Neural cell (in vitro differentiated cells): ENCODE data around the gene ST6GALNAC3. TPM values are rescaled to one million over a fixed set of nuclear protein-coding genes. Genes with fewer than 3 reads are reported as not detected.

Experiments
- H2AFZ ChIP-seq: fragments of 200-600, 300-800 bp; sonication (generic), shearing (Covaris generic); 2 replicates; pipeline ENCODE4 v1.6.0; 2014; ENCODE audit warnings: low read depth, mild to moderate bottlenecking, antibody characterized with exemption, low read length, moderate library complexity
- H3F3A ChIP-seq: fragments of 200-600 bp; shearing (Covaris generic); 2 replicates; pipeline ENCODE4 v1.6.1; 2016; ENCODE audit warnings: mild to moderate bottlenecking, moderate library complexity, mixed read lengths, antibody characterized with exemption, low read length; ENCODE audit not compliant: insufficient read depth, poor library complexity, severe bottlenecking
- H3K27ac ChIP-seq: fragments of 200-600, 300-800 bp; sonication (generic), shearing (Covaris generic); 2 replicates; pipeline ENCODE4 v1.5.1; 2014; ENCODE audit warnings: mild to moderate bottlenecking, low read length, moderate library complexity
- H3K27me3 ChIP-seq: fragments of 300-800, 200-600 bp; sonication (generic), shearing (Covaris generic); 2 replicates; pipeline ENCODE4 v1.6.0; 2014; ENCODE audit warnings: mild to moderate bottlenecking, low read depth, low read length, moderate library complexity; ENCODE audit not compliant: insufficient read depth
- H3K36me3 ChIP-seq: fragments of 300-800, 200-600 bp; sonication (generic), shearing (Covaris generic); 2 replicates; pipeline ENCODE4 v1.5.1; 2014; ENCODE audit warnings: mild to moderate bottlenecking, antibody characterized with exemption, low read length, moderate library complexity; ENCODE audit not compliant: insufficient read depth
- H3K4me2 ChIP-seq: fragments of 300-800, 200-600 bp; sonication (generic), shearing (Covaris generic); 2 replicates; pipeline ENCODE4 v1.6.0; 2014; ENCODE audit warnings: mild to moderate bottlenecking, low read length
- H3K4me3 ChIP-seq: fragments of 300-800, 200-600 bp; sonication (generic), shearing (Covaris generic); 2 replicates; pipeline ENCODE4 v1.5.1; 2014; ENCODE audit warnings: mild to moderate bottlenecking, low read length, moderate library complexity
- H3K79me2 ChIP-seq: fragments of 200-600 bp; shearing (Covaris generic); replicated peaks from 2 replicates; pipeline ENCODE4 v1.6.0; 2014; ENCODE audit warnings: mild to moderate bottlenecking, low read length, moderate library complexity; ENCODE audit not compliant: insufficient read depth
- H3K9ac ChIP-seq: fragments of 300-800, 200-600 bp; sonication (generic), shearing (Covaris generic); 2 replicates; pipeline ENCODE4 v1.6.1; 2016; ENCODE audit warnings: mild to moderate bottlenecking, low read length, mixed read lengths
- H3K9me2 ChIP-seq: fragments of 200-600 bp; shearing (Covaris generic); 2 replicates; pipeline ENCODE4 v1.6.1; 2016; ENCODE audit warnings: mild to moderate bottlenecking, low read length, mixed read lengths; ENCODE audit not compliant: insufficient read depth
- H3K9me3 ChIP-seq: fragments of 200-600, 300-800 bp; sonication (generic), shearing (Covaris generic); 2 replicates; pipeline ENCODE4 v1.6.1; 2016; ENCODE audit warnings: mild to moderate bottlenecking, mixed run types, low read length, moderate library complexity, mixed read lengths
- H4K20me1 ChIP-seq: fragments of 200-600 bp; shearing (Covaris generic); 2 replicates; pipeline ENCODE4 v1.6.1; 2016; ENCODE audit warnings: mild to moderate bottlenecking, mixed run types; ENCODE audit not compliant: insufficient read depth
- EP300 ChIP-seq: fragments of 450-650 bp; conservative IDR thresholded peaks from 2 replicates; pipeline ENCODE4 v1.6.1; 2014; ENCODE audit warnings: antibody characterized with exemption, mild to moderate bottlenecking, moderate library complexity; ENCODE audit not compliant: poor library complexity, severe bottlenecking
- EZH2 ChIP-seq: fragments of 200-600, 300-800 bp; shearing (Covaris generic), sonication (generic); IDR thresholded peaks from 2 replicates; pipeline ENCODE4 v1.6.1; 2014; ENCODE audit warnings: antibody characterized with exemption, low read length, borderline replicate concordance, mild to moderate bottlenecking; ENCODE audit not compliant: insufficient read depth, poor library complexity, severe bottlenecking
- MXI1 ChIP-seq: fragments of 450-650 bp; conservative IDR thresholded peaks from 2 replicates; pipeline ENCODE4 v1.6.1; 2014; ENCODE audit warnings: antibody characterized with exemption, mild to moderate bottlenecking; ENCODE audit not compliant: poor library complexity, severe bottlenecking
- POLR2AphosphoS5 ChIP-seq: IDR thresholded peaks from 2 replicates; pipeline ENCODE4 v1.6.1; 2012
- RAD21 ChIP-seq: fragments of 450-650 bp; conservative IDR thresholded peaks from 2 replicates; pipeline ENCODE4 v1.6.1; 2014; ENCODE audit warnings: antibody characterized with exemption, mild to moderate bottlenecking, moderate library complexity
- SMC3 ChIP-seq: fragments of 450-650 bp; conservative IDR thresholded peaks from 2 replicates; pipeline ENCODE4 v1.6.1; 2014; ENCODE audit warnings: antibody characterized with exemption, mild to moderate bottlenecking, moderate library complexity; ENCODE audit not compliant: poor library complexity
- TAF1 ChIP-seq: IDR thresholded peaks from 2 replicates; pipeline ENCODE4 v1.6.1; 2012; ENCODE audit warnings: low read depth
- polyA plus RNA-seq: library from polyadenylated mRNA; depleted of rRNA; stranded (reverse); fragments of >200 nt; gene quantifications from 2 replicates; pipeline ENCODE4 v1.2.3, GENCODE V29; 2014
- TF ChIP-seq, protein P1 (sequence below): IDR thresholded peaks from 2 replicates; pipeline ENCODE4 v1.6.1; 2012; ENCODE audit warnings: borderline replicate concordance
- TF ChIP-seq, protein P2 (sequence below): fragments of 450-650 bp; IDR thresholded peaks from 2 replicates; pipeline ENCODE4 v1.5.1; 2014; ENCODE audit warnings: antibody characterized with exemption, mild to moderate bottlenecking, moderate library complexity; ENCODE audit not compliant: poor library complexity, severe bottlenecking

Gene ST6GALNAC3
- polyA plus RNA-seq, 1 donor from 2014 or later: 3.6 TPM

DNA sequence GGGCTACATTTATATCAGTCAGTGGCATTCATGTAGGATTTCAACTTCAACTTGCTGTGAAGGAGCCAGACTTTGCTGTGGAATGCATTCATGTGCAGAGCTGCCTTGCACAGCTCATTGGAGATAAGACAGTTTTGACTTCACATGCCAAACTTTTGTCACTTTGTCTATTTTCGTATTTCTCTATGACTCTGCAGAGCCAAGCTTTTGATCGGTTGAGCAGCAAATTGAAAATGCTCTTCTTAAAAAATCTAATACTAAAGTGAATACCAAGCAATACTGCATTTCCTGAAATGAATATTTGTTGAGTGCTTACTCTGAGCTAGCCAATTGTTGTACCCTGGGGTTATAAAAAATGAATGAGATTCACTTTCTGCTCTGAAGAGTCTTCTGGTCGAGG is 388.7 kb downstream of the ST6GALNAC3 start:
- H3K9me3 ChIP-seq: no peaks in the 10 kb centered on the region
- no peaks in the 10 kb centered on the region for H3K79me2 ChIP-seq
- no peaks in the 10 kb centered on the region for H3K36me3 ChIP-seq
- H3K4me2 ChIP-seq: no peak overlapping the region
- H3K27ac ChIP-seq: no peak overlapping the region
- H3K9ac ChIP-seq: no peak overlapping the region
- no peak overlapping the region for H2AFZ ChIP-seq
- H3K4me3 ChIP-seq: no peak overlapping the region
- TF ChIP-seq MXI1: no peak
- TF ChIP-seq EP300: no peak
- TF ChIP-seq POLR2AphosphoS5: no peak
- TF ChIP-seq EZH2: no peak
- TF ChIP-seq RAD21: no peak
- TF ChIP-seq, protein P1, sequence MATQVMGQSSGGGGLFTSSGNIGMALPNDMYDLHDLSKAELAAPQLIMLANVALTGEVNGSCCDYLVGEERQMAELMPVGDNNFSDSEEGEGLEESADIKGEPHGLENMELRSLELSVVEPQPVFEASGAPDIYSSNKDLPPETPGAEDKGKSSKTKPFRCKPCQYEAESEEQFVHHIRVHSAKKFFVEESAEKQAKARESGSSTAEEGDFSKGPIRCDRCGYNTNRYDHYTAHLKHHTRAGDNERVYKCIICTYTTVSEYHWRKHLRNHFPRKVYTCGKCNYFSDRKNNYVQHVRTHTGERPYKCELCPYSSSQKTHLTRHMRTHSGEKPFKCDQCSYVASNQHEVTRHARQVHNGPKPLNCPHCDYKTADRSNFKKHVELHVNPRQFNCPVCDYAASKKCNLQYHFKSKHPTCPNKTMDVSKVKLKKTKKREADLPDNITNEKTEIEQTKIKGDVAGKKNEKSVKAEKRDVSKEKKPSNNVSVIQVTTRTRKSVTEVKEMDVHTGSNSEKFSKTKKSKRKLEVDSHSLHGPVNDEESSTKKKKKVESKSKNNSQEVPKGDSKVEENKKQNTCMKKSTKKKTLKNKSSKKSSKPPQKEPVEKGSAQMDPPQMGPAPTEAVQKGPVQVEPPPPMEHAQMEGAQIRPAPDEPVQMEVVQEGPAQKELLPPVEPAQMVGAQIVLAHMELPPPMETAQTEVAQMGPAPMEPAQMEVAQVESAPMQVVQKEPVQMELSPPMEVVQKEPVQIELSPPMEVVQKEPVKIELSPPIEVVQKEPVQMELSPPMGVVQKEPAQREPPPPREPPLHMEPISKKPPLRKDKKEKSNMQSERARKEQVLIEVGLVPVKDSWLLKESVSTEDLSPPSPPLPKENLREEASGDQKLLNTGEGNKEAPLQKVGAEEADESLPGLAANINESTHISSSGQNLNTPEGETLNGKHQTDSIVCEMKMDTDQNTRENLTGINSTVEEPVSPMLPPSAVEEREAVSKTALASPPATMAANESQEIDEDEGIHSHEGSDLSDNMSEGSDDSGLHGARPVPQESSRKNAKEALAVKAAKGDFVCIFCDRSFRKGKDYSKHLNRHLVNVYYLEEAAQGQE: no peak
- TF ChIP-seq, protein P2, sequence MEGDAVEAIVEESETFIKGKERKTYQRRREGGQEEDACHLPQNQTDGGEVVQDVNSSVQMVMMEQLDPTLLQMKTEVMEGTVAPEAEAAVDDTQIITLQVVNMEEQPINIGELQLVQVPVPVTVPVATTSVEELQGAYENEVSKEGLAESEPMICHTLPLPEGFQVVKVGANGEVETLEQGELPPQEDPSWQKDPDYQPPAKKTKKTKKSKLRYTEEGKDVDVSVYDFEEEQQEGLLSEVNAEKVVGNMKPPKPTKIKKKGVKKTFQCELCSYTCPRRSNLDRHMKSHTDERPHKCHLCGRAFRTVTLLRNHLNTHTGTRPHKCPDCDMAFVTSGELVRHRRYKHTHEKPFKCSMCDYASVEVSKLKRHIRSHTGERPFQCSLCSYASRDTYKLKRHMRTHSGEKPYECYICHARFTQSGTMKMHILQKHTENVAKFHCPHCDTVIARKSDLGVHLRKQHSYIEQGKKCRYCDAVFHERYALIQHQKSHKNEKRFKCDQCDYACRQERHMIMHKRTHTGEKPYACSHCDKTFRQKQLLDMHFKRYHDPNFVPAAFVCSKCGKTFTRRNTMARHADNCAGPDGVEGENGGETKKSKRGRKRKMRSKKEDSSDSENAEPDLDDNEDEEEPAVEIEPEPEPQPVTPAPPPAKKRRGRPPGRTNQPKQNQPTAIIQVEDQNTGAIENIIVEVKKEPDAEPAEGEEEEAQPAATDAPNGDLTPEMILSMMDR: no peak
- TF ChIP-seq SMC3: no peak
- TF ChIP-seq TAF1: no peak
- no peaks in the 10 kb centered on the region for H3K9me2 ChIP-seq
- no peaks in the 10 kb centered on the region for H3F3A ChIP-seq
- no peaks in the 10 kb centered on the region for H4K20me1 ChIP-seq
- H3K27me3 ChIP-seq: no peaks in the 10 kb centered on the region

DNA sequence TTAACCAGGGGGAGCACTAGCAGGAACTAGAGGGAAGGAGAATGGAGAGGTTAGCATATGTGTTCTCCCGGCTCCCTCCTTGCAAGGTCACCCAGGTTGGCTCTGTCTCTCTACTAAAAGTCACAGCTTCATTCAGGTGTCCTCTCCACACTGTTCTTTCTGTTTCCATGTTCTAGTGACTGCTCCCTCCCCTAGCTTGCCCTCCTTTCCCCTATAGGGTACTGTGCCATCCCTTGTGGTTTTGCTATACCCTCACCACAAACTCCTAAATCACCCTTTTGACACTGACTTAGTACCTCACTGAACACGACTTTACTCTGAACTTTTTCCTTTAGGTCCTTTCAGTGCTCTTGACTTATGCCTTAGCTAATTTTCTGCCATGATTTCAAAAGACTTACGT is 389.3 kb downstream of the ST6GALNAC3 start:
- H3K36me3 ChIP-seq: no peaks in the 10 kb centered on the region
- H3K27ac ChIP-seq: no peak overlapping the region
- no peaks in the 10 kb centered on the region for H4K20me1 ChIP-seq
- no peaks in the 10 kb centered on the region for H3K27me3 ChIP-seq
- H3K4me2 ChIP-seq: no peak overlapping the region
- H2AFZ ChIP-seq: no peak overlapping the region
- no peak for TF ChIP-seq TAF1
- no peak for TF ChIP-seq MXI1
- TF ChIP-seq RAD21: no peak
- TF ChIP-seq, protein P2: no peak
- TF ChIP-seq, protein P1: no peak
- TF ChIP-seq POLR2AphosphoS5: no peak
- TF ChIP-seq EP300: no peak
- no peak for TF ChIP-seq SMC3
- TF ChIP-seq EZH2: no peak
- no peaks in the 10 kb centered on the region for H3K9me3 ChIP-seq
- H3K79me2 ChIP-seq: no peaks in the 10 kb centered on the region
- no peaks in the 10 kb centered on the region for H3K9me2 ChIP-seq
- no peaks in the 10 kb centered on the region for H3F3A ChIP-seq
- no peak overlapping the region for H3K9ac ChIP-seq
- no peak overlapping the region for H3K4me3 ChIP-seq
